Heart right ventricle (tissue), 16 donors: Measurements from ENCODE around the gene CCRL2. TPM values are rescaled to one million over a fixed set of nuclear protein-coding genes. Genes with fewer than 3 reads are reported as not detected.
A peak's percentile ranks its signal among the peaks of the same experiment; 100 is the strongest.

Source experiments
- ATAC-seq, 8 donors: fragments of 200-7000 bp; cut with Tn5 transposase; one replicate each; pipeline ENCODE4 v1.9.1; 2020; ENCODE audit warnings: mild to moderate bottlenecking in 8 of 8, moderate library complexity in 8 of 8, moderate number of reproducible peaks in 1 of 8
- DNase-seq, 2 donors: peaks; one replicate each; pipeline ENCODE4 v3.0.0-alpha.2; 2020
- H3K27ac ChIP-seq, 10 donors: fragments of 200-600 bp; sonication (generic) in 2 of 10; one replicate each; pipeline versions ENCODE4 v1.5.0 to v1.8.0; 2020 to 2022; ENCODE audit warnings: mild to moderate bottlenecking in 3 of 10
- H3K27me3 ChIP-seq, 7 donors: fragments of 200-600 bp; one replicate each; pipeline ENCODE4 v1.8.0; 2021 to 2022; ENCODE audit warnings: mild to moderate bottlenecking in 2 of 7
- H3K36me3 ChIP-seq, 9 donors: fragments of 200-600 bp; sonication (generic) in 1 of 9; one replicate each; pipeline versions ENCODE4 v1.5.0 to v1.8.0; 2020 to 2022; ENCODE audit warnings: mild to moderate bottlenecking in 2 of 9
- H3K4me1 ChIP-seq, 9 donors: fragments of 200-600 bp; sonication (generic) in 1 of 9; one replicate each; pipeline versions ENCODE4 v1.5.0 to v1.8.0; 2020 to 2022; ENCODE audit warnings: mild to moderate bottlenecking in 4 of 9
- H3K4me3 ChIP-seq, 10 donors: fragments of 200-600 bp; sonication (generic) in 2 of 10; one replicate each; pipeline versions ENCODE4 v1.5.0 to v1.8.0; 2020 to 2022; ENCODE audit warnings: mild to moderate bottlenecking in 7 of 10, moderate library complexity in 2 of 10
- H3K9me3 ChIP-seq, 11 donors: fragments of 200-600 bp in 10 of 11; sonication (generic) in 2 of 11; one replicate each; pipeline versions ENCODE4 v1.5.0 to v1.8.0; 2013 to 2022; ENCODE audit warnings: mild to moderate bottlenecking in 2 of 11, control low read depth in 1 of 11, moderate library complexity in 1 of 11
- CTCF ChIP-seq, 9 donors: fragments of 200-600 bp; sonication (generic) in 2 of 9; IDR thresholded peaks; one replicate each; pipeline versions ENCODE4 v1.5.0 to v1.8.0; 2021 to 2022; ENCODE audit warnings: antibody characterized with exemption in 9 of 9, mild to moderate bottlenecking in 5 of 9, moderate library complexity in 1 of 9
- WGBS, 2 donors: extraction: QIAGEN DNeasy Blood & Tissue Kit; methylation state at CpG; one replicate each; pipeline ENCODE4 v1.1.7; 2013; ENCODE audit warnings: inconsistent platforms in 1 of 2; 5-methylcytosine and 5-hydroxymethylcytosine counted together
- intact Hi-C, 10 donors: fragments of 100-400 bp; cut with DNase I; formaldehyde crosslinking; loops; one replicate each; pipeline versions ENCODE4 v1.11.1 to v1.14.2; 2022
- polyA plus RNA-seq, 2 donors: library from polyadenylated mRNA; stranded (reverse); fragments of 200-250 nt; gene quantifications; one replicate each; pipeline ENCODE4 v1.2.3, GENCODE V29; 2013
- total RNA-seq, 10 donors: library from RNA; stranded (reverse); fragmentation: NEBNext Ultra II Directional in 3 of 10; extraction: Animal tissue kit (Norgen Biotek cat#: 25700) in 3 of 10; gene quantifications; one replicate each; pipeline versions ENCODE4 v1.2.1 to v1.2.4, GENCODE V29; 2021 to 2023
- donor health status: Arrhythmogenic right ventricular cardiomyopathy.
- donor health status: ischemic (EF 13 %, LVEDD 7.1; RV severe dilation, severe dysfunction).
- donor health status: healthy with polysubstance abuse.
- donor health status: DM: no; HTN: yes; CAD: no.
- donor health status: DM: no; HTN: no; CAD: no.
- donor health status: ischemic (EF 25% LVEDD 6.9; RV normal size, moderate dysfunction).
- donor health status: ischemic (EF 25% LVEDD 5.7; RV mildly dilated, moderate dysfunction).
- donor health status: healthy.
- donor health status: DM: yes; HTN: yes; CAD: no.
- donor health status: Ischemic cardiomyopathy.
- donor health status: ischemic (EF 35%, LVEDD 5.7; RV mildly dilated, moderate dysfunction).
- donor health status: nonischemic (EF 11% LVEDD 7.7; RV severe dilation, severe dysfunction).
- donor health status: DM: yes; HTN: yes; CAD: no.
- donor health status: PGD.
- donor health status: ischemic (EF 29% LVEDD 5.4; RV normal size, mild dysfunction).
- donor health status: nonischemic (EF 23%, LVEDD 6.1; RV moderate dilation, normal function).

Gene CCRL2
- total and polyA plus RNA-seq, 12 donors, result 1.0 to 5.4 (median 1.7) TPM

GRCh38 chr3:46442576-46443530 is 35.8 kb downstream of the CCRL2 start:
- DNase-seq (peak in 1 of 2 donors; percentile 24), ATAC-seq (peak in 3 of 8 donors; percentile 31 to 47 (median 38))
- H3K4me3 ChIP-seq, result no peak overlapping the region
- H3K36me3 ChIP-seq, result peaks cover 0 to 92% (median 4%) of the 10 kb centered on the region in 9 donors
- H3K9me3 ChIP-seq, result no peaks in the 10 kb centered on the region
- intact Hi-C loops, result loop anchor here in 1 of 10 donors (5.0 to 10.0 kb wide), 2 partner anchors 168 to 356 kb away; no protein-coding TSS in a partner anchor
- peak in 4 of 9 donors; percentile 45 to 65 (median 58) for TF ChIP-seq CTCF (IDR thresholded peaks at IDR 0.05)
- no peak overlapping the region for H3K27ac ChIP-seq
- WGBS, 2 donors, result 65 to 72% methylated on average over 16 of the region's 16 CpGs
- peaks cover 0 to 6% (median 0%) of the 10 kb centered on the region in 9 donors for H3K4me1 ChIP-seq
- H3K27me3 ChIP-seq, result no peaks in the 10 kb centered on the region

GRCh38 chr3:46447228-46447985 is 40.3 kb downstream of the CCRL2 start:
- 42 to 50% methylated on average over 5 of the region's 5 CpGs for WGBS, 2 donors
- peak in 7 of 8 donors; percentile 32 to 67 (median 52) for ATAC-seq
- peaks cover 0 to 8% (median 3%) of the 10 kb centered on the region in 9 donors for H3K4me1 ChIP-seq
- no peak for TF ChIP-seq CTCF (IDR thresholded peaks at IDR 0.05)
- intact Hi-C loops, result loop anchor here in 1 of 10 donors (10.0 kb wide), 1 partner anchor 173 kb away; no protein-coding TSS in a partner anchor
- no peak for DNase-seq
- no peak overlapping the region for H3K4me3 ChIP-seq
- peaks cover 0 to 4% (median 0%) of the 10 kb centered on the region in 7 donors for H3K27me3 ChIP-seq
- H3K36me3 ChIP-seq, result peaks cover 0 to 81% (median 0%) of the 10 kb centered on the region in 9 donors
- H3K27ac ChIP-seq, result no peak overlapping the region
- no peaks in the 10 kb centered on the region for H3K9me3 ChIP-seq

GRCh38 chr3:46448721-46449120 is 41.7 kb downstream of the CCRL2 start:
- Histone ChIP-seq H3K36me3 (peaks cover 0 to 72% (median 0%) of the 10 kb centered on the region in 9 donors), H3K4me1 (peaks cover 0 to 8% (median 3%) of the 10 kb centered on the region in 9 donors), H3K4me3 (no peak overlapping the region), H3K9me3 (no peaks in the 10 kb centered on the region), H3K27me3 (peaks cover 0 to 8% (median 0%) of the 10 kb centered on the region in 7 donors), H3K27ac (no peak overlapping the region)
- no peak for DNase-seq
- 92 to 96% methylated on average over 17 of the region's 17 CpGs for WGBS, 2 donors
- TF ChIP-seq CTCF (IDR thresholded peaks at IDR 0.05), result no peak
- intact Hi-C loops, result loop anchor here in 1 of 10 donors (10.0 kb wide), 1 partner anchor 174 kb away; no protein-coding TSS in a partner anchor
- ATAC-seq, result no peak
